Fibroblast of pulmonary artery (primary cell): Measurements from ENCODE around the gene ITGA3.
A peak's percentile ranks its signal among the peaks of the same experiment; 100 is the strongest.

ENCODE experiments used
- DNase-seq: peaks from one replicate; pipeline ENCODE4 v3.0.0-alpha.2; 2010; ENCODE audit warnings: low read depth
- H3K4me3 ChIP-seq: replicated peaks from 2 replicates; pipeline ENCODE4 v1.5.1; 2011; ENCODE audit warnings: low read depth, mild to moderate bottlenecking, control low read depth, low read length, moderate library complexity
- TF ChIP-seq, protein P1 (sequence below): IDR thresholded peaks from 2 replicates; pipeline ENCODE4 v1.5.1; 2011; ENCODE audit warnings: mild to moderate bottlenecking, control low read depth, low read length, inconsistent platforms; ENCODE audit errors: missing control alignments

Gene ITGA3

DNA sequence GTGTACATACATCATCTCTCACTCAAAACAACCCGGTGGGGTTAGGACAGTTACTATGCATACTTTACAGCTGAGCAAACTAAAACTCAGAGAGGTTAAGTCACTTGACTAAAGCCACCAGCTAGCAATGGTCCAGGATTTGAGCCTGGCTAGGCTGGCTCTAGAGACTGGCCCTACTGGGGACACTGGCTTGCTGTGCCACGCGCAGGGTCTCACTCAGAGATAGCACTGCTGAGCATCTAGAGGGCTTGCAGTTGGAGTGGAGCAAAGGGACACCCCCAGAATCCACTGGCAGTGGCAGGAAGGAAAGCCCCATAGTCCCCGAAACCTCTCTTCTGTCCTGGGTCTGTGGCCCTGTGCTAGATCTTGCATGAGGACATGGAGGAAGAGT is 62.9 kb downstream of the ITGA3 start:
- H3K4me3 ChIP-seq, result no peak overlapping the region
- TF ChIP-seq, protein P1, sequence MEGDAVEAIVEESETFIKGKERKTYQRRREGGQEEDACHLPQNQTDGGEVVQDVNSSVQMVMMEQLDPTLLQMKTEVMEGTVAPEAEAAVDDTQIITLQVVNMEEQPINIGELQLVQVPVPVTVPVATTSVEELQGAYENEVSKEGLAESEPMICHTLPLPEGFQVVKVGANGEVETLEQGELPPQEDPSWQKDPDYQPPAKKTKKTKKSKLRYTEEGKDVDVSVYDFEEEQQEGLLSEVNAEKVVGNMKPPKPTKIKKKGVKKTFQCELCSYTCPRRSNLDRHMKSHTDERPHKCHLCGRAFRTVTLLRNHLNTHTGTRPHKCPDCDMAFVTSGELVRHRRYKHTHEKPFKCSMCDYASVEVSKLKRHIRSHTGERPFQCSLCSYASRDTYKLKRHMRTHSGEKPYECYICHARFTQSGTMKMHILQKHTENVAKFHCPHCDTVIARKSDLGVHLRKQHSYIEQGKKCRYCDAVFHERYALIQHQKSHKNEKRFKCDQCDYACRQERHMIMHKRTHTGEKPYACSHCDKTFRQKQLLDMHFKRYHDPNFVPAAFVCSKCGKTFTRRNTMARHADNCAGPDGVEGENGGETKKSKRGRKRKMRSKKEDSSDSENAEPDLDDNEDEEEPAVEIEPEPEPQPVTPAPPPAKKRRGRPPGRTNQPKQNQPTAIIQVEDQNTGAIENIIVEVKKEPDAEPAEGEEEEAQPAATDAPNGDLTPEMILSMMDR, result no peak
- DNase-seq, result no peak

DNA sequence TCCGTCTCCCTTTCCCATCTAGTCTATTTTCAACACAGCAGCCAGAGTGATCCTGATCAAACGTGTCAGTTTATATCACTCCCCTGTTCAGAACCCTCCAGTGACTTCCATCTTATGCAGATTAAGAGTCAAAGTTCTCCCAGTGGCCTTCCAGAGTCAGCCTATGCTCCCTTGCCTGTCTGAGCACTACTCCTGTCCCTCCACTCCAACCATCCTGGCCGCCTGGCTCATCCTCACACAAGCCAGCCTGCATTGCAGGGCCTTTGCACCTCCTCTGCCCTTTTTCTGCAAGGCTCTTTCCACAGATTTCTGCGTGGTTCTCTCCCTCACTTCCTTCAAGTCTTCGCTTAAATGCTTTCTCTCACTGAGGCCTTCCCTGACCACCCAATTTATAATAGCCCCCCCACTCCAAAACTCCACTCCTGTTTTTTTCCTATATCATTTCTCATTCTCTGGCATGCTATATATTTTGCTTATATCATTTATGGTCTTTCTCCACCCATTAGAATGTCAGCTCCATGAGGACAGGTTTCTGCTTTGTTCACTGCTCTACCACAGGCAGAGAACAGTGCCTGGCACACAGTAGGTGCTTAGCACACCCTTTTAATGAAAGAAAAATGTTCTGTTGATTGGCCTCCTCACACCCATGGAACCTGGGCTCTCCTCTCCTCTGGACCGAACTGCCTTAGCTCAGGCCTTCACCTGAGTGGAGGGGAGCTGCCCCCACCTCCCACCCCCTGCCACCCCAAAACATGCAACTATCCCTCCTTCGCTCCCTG is 64.8 kb downstream of the ITGA3 start:
- TF ChIP-seq, protein P1, result no peak
- DNase-seq, result no peak
- H3K4me3 ChIP-seq, result no peak overlapping the region

DNA sequence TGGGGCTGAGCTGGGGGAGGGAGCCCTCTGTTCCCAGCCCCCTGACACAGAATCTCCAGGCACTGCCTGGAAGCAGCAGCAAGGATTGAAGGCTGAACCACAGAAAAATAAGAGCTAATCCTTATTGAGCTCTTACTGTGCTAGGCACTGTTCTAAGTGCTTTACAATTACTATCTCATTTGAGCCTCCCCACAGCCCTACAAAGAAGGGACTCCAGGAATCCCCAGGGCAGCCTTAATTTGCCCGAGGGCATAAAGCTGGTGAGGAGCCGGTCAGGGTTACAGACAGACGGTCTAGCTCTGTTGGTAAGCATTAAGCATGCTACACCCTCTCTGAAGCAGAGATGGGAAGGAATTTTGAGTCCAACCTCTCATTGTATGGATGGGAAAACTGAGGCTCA is 67.0 kb downstream of the ITGA3 start:
- H3K4me3 ChIP-seq, result no peak overlapping the region
- TF ChIP-seq, protein P1, result no peak
- no peak for DNase-seq

DNA sequence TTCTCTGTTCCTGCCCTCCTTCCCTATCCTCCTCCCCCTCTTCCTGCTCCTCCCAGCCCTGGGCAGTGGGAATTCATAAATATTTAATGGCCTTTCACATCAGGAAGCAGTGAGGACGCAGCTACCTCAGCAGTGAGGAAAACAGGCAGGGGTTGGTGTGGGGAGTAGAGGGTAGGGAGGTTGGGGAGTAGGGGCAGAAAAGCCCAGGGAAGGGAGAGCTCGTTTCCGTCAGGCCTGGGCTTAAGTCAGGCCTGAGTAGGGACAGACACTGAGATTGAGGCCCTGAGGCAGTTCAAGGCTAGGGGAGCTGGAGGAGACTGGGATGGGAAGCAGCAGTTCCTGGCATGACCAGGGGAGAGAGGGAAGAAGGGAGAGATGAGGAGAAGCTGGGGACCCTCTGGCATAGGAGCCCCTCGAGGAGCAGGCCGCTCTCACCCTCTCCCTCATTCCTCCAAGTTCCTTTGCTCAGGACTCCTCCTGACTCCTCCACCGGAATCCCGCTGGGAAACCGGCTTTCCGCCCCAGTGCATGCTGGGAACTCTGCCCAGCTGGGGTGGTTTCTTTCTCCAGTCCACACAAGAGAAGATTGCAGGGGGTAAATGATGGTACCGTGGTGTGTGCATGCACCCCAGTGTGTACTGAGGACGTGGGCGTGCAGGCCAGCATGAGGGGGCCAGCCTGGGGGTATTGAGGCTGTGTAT is 67.9 kb downstream of the ITGA3 start:
- no peak for DNase-seq
- TF ChIP-seq, protein P1, result no peak
- H3K4me3 ChIP-seq, result no peak overlapping the region

DNA sequence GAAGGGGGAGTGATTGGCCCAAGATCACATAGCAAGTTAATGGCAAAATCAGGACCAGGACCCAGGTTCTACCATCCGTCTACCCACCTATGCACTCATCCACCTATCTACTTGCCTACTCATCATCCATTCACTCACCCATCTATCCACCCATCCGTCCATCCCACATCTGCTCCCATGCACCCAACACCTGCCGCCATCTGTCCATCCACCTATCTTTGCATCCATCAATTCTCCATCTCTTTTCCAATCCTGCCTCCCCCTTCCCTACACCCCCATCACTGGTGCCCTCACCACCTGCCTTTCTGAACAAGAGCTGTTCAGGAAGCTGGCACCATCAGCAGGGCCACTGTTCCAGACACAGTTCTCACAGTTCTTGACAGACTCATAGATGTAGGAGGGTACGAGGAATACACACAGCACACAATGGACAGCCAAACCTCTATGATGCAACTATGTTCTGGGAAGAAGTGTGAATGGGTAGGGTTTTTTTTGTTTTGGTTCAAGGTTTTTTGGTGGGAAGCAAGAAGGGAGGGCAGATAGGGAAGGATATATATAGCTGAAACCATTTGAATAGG is 69.6 kb downstream of the ITGA3 start:
- DNase-seq, result peak; percentile 80
- no peak overlapping the region for H3K4me3 ChIP-seq
- TF ChIP-seq, protein P1, result no peak

DNA sequence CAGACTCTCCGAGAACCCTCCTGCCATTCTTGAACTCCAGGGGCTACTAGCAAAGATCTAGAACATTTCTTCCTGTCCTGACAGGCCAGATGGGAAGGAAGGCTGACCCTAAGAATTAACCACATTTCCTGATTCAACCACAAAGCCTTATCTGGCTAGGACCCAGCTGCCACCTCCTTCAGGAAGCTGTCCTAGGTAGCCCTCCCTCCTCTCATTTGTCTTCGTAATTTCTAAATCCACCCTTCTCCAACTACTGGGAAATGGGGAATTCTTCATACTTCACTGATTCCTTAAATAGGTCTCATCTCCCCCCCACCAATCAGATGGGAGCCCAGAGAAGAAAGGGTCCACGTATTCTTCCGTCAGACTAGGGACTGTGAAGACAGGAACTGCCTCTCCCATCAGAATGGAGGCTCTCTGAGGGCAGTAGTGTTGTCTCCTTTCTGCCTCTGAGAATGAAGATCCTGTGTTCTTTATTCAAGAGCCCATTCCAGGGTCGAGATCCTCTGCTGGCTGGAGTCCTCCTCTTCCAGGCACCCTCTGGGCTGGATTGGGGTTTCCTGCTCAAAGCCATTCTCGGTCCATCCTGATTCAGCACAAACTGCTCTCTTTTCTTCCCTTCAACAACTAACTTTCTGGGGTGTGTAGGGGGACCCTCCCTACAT is 71.9 kb downstream of the ITGA3 start:
- DNase-seq, result peak; percentile 40
- no peak overlapping the region for H3K4me3 ChIP-seq

More for the DNA sequence above, 71.9 kb downstream of the ITGA3 start:
- TF ChIP-seq, protein P1, result no peak
